PC-3 (cell line): ENCODE data around the gene RANBP1. TPM values are rescaled to one million over a fixed set of nuclear protein-coding genes. Genes with fewer than 3 reads are reported as not detected.

Experiments used
- ATAC-seq: fragments of 200-7000 bp; cut with Tn5 transposase; 2 replicates; pipeline ENCODE4 v1.9.1; 2020; ENCODE audit warnings: mild to moderate bottlenecking, moderate library complexity
- BruUV-seq: library from RNA; stranded (reverse); fragments of 400-500 nt; replicated peaks from 2 replicates; lab custom pipeline; 2021; lab: Mats Ljungman, UMichigan
- CTCF ChIA-PET: fragments of 300-600 bp; sonication (Branson Sonifier 250); formaldehyde crosslinking; loops from one replicate; lab custom pipeline; 2022; ENCODE audit warnings: antibody characterized with exemption; lab: Charles Lee
- POLR2A ChIA-PET: fragments of 300-600 bp; sonication (Branson Sonifier 250); formaldehyde crosslinking; loops from one replicate; lab custom pipeline; 2022; ENCODE audit warnings: antibody characterized with exemption; ENCODE audit not compliant: unreplicated experiment; lab: Charles Lee
- DNase-seq: peaks from one replicate; pipeline ENCODE4 v3.0.0-alpha.2; 2015
- H2AFZ ChIP-seq: fragments of 300-600 bp; sonication (generic); 2 replicates; pipeline ENCODE4 v1.6.0; 2016; ENCODE audit warnings: antibody characterized with exemption, low read length
- H3F3A ChIP-seq: fragments of 300-600 bp; sonication (generic); one replicate; pipeline ENCODE4 v1.6.0; 2017; ENCODE audit warnings: antibody characterized with exemption, low read length, control low read depth, mild to moderate bottlenecking; ENCODE audit not compliant: unreplicated experiment
- H3K27ac ChIP-seq: fragments of 300-600 bp; sonication (generic); 2 replicates; pipeline ENCODE4 v1.5.1; 2016; ENCODE audit warnings: mild to moderate bottlenecking, low read length
- H3K27me3 ChIP-seq: fragments of 300-600 bp; sonication (generic); 2 replicates; pipeline ENCODE4 v1.6.1; 2016; ENCODE audit warnings: low read length, mixed read lengths
- H3K36me3 ChIP-seq: fragments of 300-600 bp; sonication (generic); 2 replicates; pipeline ENCODE4 v1.6.1; 2016; ENCODE audit warnings: low read depth, mixed run types, low read length, mixed read lengths
- H3K4me1 ChIP-seq: fragments of 300-600 bp; sonication (generic); 2 replicates; pipeline ENCODE4 v1.5.1; 2016; ENCODE audit warnings: low read length; ENCODE audit not compliant: insufficient read depth
- H3K4me2 ChIP-seq: fragments of 300-600 bp; sonication (generic); 2 replicates; pipeline ENCODE4 v1.6.0; 2016; ENCODE audit warnings: low read length
- H3K4me3 ChIP-seq: fragments of 300-600 bp; sonication (generic); 2 replicates; pipeline ENCODE4 v1.5.1; 2016; ENCODE audit warnings: mild to moderate bottlenecking, low read length, mixed read lengths
- H3K79me2 ChIP-seq: fragments of 300-600 bp; sonication (generic); 2 replicates; pipeline ENCODE4 v1.6.1; 2017; ENCODE audit warnings: low read length, mixed read lengths
- H3K9ac ChIP-seq: fragments of 300-600 bp; sonication (generic); 2 replicates; pipeline ENCODE4 v1.6.0; 2016; ENCODE audit warnings: mild to moderate bottlenecking, low read length
- H3K9me2 ChIP-seq: fragments of 300-600 bp; sonication (generic); replicated peaks from 2 replicates; pipeline ENCODE4 v1.6.1; 2016; ENCODE audit warnings: mixed run types, low read length, mixed read lengths
- H3K9me3 ChIP-seq: fragments of 300-600 bp; sonication (generic); 2 replicates; pipeline ENCODE4 v1.6.1; 2016; ENCODE audit warnings: low read length, mixed read lengths
- H4K20me1 ChIP-seq: fragments of 300-600 bp; sonication (generic); 2 replicates; pipeline ENCODE4 v1.6.1; 2016; ENCODE audit warnings: low read length, mixed read lengths
- EZH2phosphoT487 ChIP-seq: fragments of 300-600 bp; sonication (generic); IDR thresholded peaks from 2 replicates; pipeline ENCODE4 v1.6.1; 2018; ENCODE audit warnings: mild to moderate bottlenecking, antibody characterized with exemption, low read length, borderline replicate concordance
- intact Hi-C: fragments of 100-400 bp; cut with micrococcal nuclease; formaldehyde crosslinking; loops from 2 replicates; pipeline ENCODE4 v1.9.0; 2023
- total RNA-seq: library from RNA; depleted of rRNA; stranded (reverse); fragments of >200 nt; gene quantifications from 2 replicates; pipeline ENCODE4 v1.2.3, GENCODE V29; 2014
- TF ChIP-seq, protein P1 (sequence below): fragments of 300-600 bp; sonication (generic); conservative IDR thresholded peaks from 2 replicates; pipeline ENCODE4 v1.5.1; 2017; ENCODE audit warnings: antibody characterized with exemption, low read depth, mild to moderate bottlenecking, low read length

Gene RANBP1
- total RNA-seq, 1 experiment from 2014 or later = 356 TPM

DNA sequence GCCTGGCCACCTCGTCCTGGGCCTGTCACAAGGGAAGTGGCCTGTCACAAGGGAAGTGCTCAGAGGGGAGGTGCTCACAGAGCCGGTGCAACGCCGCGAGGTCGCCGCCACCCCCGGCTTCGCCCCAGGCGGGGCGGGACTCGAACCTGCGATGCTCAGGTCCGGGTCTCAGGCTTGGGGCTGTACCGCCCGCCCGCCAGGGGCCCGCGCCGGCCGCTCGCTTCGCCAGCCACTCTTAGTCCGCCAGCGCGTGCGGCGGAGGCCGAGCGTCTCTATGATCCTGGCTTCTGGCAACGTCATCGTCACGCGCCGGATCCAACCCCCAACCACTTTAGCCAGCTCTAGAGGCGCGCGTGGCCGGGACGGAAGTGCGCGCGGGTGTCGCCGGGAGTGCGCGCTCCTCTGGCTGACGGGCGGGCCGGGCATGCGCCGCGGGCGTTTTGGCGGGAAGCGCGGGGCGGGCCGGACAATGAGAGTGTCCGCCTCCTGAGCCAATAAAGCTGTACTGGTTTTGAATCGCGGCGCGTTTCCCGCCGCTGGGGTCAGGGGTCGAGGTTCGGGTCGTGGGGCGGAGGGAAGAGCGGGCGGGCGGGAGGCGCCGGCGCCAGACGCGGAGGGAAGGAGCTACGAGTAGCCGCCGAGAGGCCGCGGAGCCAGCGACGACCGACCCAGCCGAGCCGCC is 1.2 kb downstream of the RANBP1 start, which contains the start of gene TRMT2A:
TRMT2A (minus strand) TSS at position 276 of the 682 bp plus-strand sequence. CDS start 320 bp downstream, outside the sequence.
- Histone ChIP-seq H3K9ac (peak within 1 kb of the TSS; percentile 100), H3K4me2 (peak within 1 kb of the TSS; percentile 92), H3F3A (no peaks in the 10 kb centered on the region), H3K36me3 (peaks cover 26% of the 10 kb centered on the region), H3K9me3 (no peaks in the 10 kb centered on the region), H3K4me1 (peaks cover 24% of the 10 kb centered on the region), H3K27ac (peak within 1 kb of the TSS; percentile 53), H3K79me2 (peaks cover 73% of the 10 kb centered on the region), H3K4me3 (peak within 1 kb of the TSS; percentile 95), H3K27me3 (no peaks in the 10 kb centered on the region), H4K20me1 (no peaks in the 10 kb centered on the region), H2AFZ (peak within 1 kb of the TSS; percentile 77), H3K9me2 (no peaks in the 10 kb centered on the region)
- POLR2A ChIA-PET = no interaction called here
- TF ChIP-seq, protein P1, sequence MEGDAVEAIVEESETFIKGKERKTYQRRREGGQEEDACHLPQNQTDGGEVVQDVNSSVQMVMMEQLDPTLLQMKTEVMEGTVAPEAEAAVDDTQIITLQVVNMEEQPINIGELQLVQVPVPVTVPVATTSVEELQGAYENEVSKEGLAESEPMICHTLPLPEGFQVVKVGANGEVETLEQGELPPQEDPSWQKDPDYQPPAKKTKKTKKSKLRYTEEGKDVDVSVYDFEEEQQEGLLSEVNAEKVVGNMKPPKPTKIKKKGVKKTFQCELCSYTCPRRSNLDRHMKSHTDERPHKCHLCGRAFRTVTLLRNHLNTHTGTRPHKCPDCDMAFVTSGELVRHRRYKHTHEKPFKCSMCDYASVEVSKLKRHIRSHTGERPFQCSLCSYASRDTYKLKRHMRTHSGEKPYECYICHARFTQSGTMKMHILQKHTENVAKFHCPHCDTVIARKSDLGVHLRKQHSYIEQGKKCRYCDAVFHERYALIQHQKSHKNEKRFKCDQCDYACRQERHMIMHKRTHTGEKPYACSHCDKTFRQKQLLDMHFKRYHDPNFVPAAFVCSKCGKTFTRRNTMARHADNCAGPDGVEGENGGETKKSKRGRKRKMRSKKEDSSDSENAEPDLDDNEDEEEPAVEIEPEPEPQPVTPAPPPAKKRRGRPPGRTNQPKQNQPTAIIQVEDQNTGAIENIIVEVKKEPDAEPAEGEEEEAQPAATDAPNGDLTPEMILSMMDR = peak; percentile 26; the same call in 1 of the 2 replicates
- no peak for TF ChIP-seq EZH2phosphoT487
- intact Hi-C loops = loop anchor here (2.0 kb wide), 1 partner anchor 36 kb away; the partner anchor contains the start of gene DGCR8
- BruUV-seq = no TSS peak
- CTCF ChIA-PET = interaction anchor here (0.5 to 0.7 kb wide), 2 partner anchors 12 to 301 kb away, joined by 3 to 6 read pairs; no protein-coding TSS in a partner anchor
- peak; percentile 91 for DNase-seq
- ATAC-seq = peak; percentile 78

- intact Hi-C loops = loop anchor here (2.0 kb wide), 1 partner anchor 37 kb away; the partner anchor contains the start of gene DGCR8
- peak; percentile 7 for ATAC-seq
These were observed 1.9 kb downstream of the RANBP1 start for GRCh38 chr22:20117633-20118299.

More at GRCh38 chr22:20117633-20118299, 1.9 kb downstream of the RANBP1 start:
- Histone ChIP-seq H3F3A (no peaks in the 10 kb centered on the region), H3K4me1 (peaks cover 24% of the 10 kb centered on the region), H3K79me2 (peaks cover 78% of the 10 kb centered on the region), H3K9me3 (no peaks in the 10 kb centered on the region), H3K27ac (peak overlapping the region; percentile 53), H3K36me3 (peaks cover 24% of the 10 kb centered on the region), H3K9ac (peak overlapping the region; percentile 100), H3K4me2 (peak overlapping the region; percentile 92), H3K27me3 (no peaks in the 10 kb centered on the region), H3K4me3 (peak overlapping the region; percentile 95), H2AFZ (peak overlapping the region; percentile 24; the same call in 1 of the 2 replicates), H3K9me2 (no peaks in the 10 kb centered on the region), H4K20me1 (no peaks in the 10 kb centered on the region)
- DNase-seq = no peak
- ChIA-PET POLR2A (no interaction called here), CTCF (interaction anchor here (0.7 kb wide), 1 partner anchor 12 kb away, joined by 3 read pairs; no protein-coding TSS in a partner anchor)
- no TSS peak for BruUV-seq
- TF ChIP-seq, protein P1 = no peak
